PC-3 (cell line): ENCODE results near the gene RBM26. TPM values are rescaled to one million over a fixed set of nuclear protein-coding genes. Genes with fewer than 3 reads are reported as not detected.

ENCODE experiments used
- ATAC-seq: fragments of 200-7000 bp; cut with Tn5 transposase; 2 replicates; pipeline ENCODE4 v1.9.1; 2020; ENCODE audit warnings: mild to moderate bottlenecking, moderate library complexity
- BruUV-seq: library from RNA; stranded (reverse); fragments of 400-500 nt; replicated peaks from 2 replicates; lab custom pipeline; 2021; lab: Mats Ljungman, UMichigan
- CTCF ChIA-PET: fragments of 300-600 bp; sonication (Branson Sonifier 250); formaldehyde crosslinking; loops from one replicate; lab custom pipeline; 2022; ENCODE audit warnings: antibody characterized with exemption; lab: Charles Lee
- POLR2A ChIA-PET: fragments of 300-600 bp; sonication (Branson Sonifier 250); formaldehyde crosslinking; loops from one replicate; lab custom pipeline; 2022; ENCODE audit warnings: antibody characterized with exemption; ENCODE audit not compliant: unreplicated experiment; lab: Charles Lee
- DNase-seq: peaks from one replicate; pipeline ENCODE4 v3.0.0-alpha.2; 2015
- H2AFZ ChIP-seq: fragments of 300-600 bp; sonication (generic); 2 replicates; pipeline ENCODE4 v1.6.0; 2016; ENCODE audit warnings: antibody characterized with exemption, low read length
- H3F3A ChIP-seq: fragments of 300-600 bp; sonication (generic); one replicate; pipeline ENCODE4 v1.6.0; 2017; ENCODE audit warnings: antibody characterized with exemption, low read length, control low read depth, mild to moderate bottlenecking; ENCODE audit not compliant: unreplicated experiment
- H3K27ac ChIP-seq: fragments of 300-600 bp; sonication (generic); 2 replicates; pipeline ENCODE4 v1.5.1; 2016; ENCODE audit warnings: mild to moderate bottlenecking, low read length
- H3K27me3 ChIP-seq: fragments of 300-600 bp; sonication (generic); 2 replicates; pipeline ENCODE4 v1.6.1; 2016; ENCODE audit warnings: low read length, mixed read lengths
- H3K36me3 ChIP-seq: fragments of 300-600 bp; sonication (generic); 2 replicates; pipeline ENCODE4 v1.6.1; 2016; ENCODE audit warnings: low read depth, mixed run types, low read length, mixed read lengths
- H3K4me1 ChIP-seq: fragments of 300-600 bp; sonication (generic); 2 replicates; pipeline ENCODE4 v1.5.1; 2016; ENCODE audit warnings: low read length; ENCODE audit not compliant: insufficient read depth
- H3K4me2 ChIP-seq: fragments of 300-600 bp; sonication (generic); 2 replicates; pipeline ENCODE4 v1.6.0; 2016; ENCODE audit warnings: low read length
- H3K4me3 ChIP-seq: fragments of 300-600 bp; sonication (generic); 2 replicates; pipeline ENCODE4 v1.5.1; 2016; ENCODE audit warnings: mild to moderate bottlenecking, low read length, mixed read lengths
- H3K79me2 ChIP-seq: fragments of 300-600 bp; sonication (generic); 2 replicates; pipeline ENCODE4 v1.6.1; 2017; ENCODE audit warnings: low read length, mixed read lengths
- H3K9ac ChIP-seq: fragments of 300-600 bp; sonication (generic); 2 replicates; pipeline ENCODE4 v1.6.0; 2016; ENCODE audit warnings: mild to moderate bottlenecking, low read length
- H3K9me2 ChIP-seq: fragments of 300-600 bp; sonication (generic); replicated peaks from 2 replicates; pipeline ENCODE4 v1.6.1; 2016; ENCODE audit warnings: mixed run types, low read length, mixed read lengths
- H3K9me3 ChIP-seq: fragments of 300-600 bp; sonication (generic); 2 replicates; pipeline ENCODE4 v1.6.1; 2016; ENCODE audit warnings: low read length, mixed read lengths
- H4K20me1 ChIP-seq: fragments of 300-600 bp; sonication (generic); 2 replicates; pipeline ENCODE4 v1.6.1; 2016; ENCODE audit warnings: low read length, mixed read lengths
- EZH2 ChIP-seq: fragments of 300-600 bp; sonication (generic); IDR thresholded peaks from one replicate; pipeline ENCODE4 v1.6.1; 2017; ENCODE audit warnings: antibody characterized with exemption, mild to moderate bottlenecking, low read length; ENCODE audit not compliant: unreplicated experiment
- EZH2phosphoT487 ChIP-seq: fragments of 300-600 bp; sonication (generic); IDR thresholded peaks from 2 replicates; pipeline ENCODE4 v1.6.1; 2018; ENCODE audit warnings: mild to moderate bottlenecking, antibody characterized with exemption, low read length, borderline replicate concordance
- intact Hi-C: fragments of 100-400 bp; cut with micrococcal nuclease; formaldehyde crosslinking; loops from 2 replicates; pipeline ENCODE4 v1.9.0; 2023
- total RNA-seq: library from RNA; depleted of rRNA; stranded (reverse); fragments of >200 nt; gene quantifications from 2 replicates; pipeline ENCODE4 v1.2.3, GENCODE V29; 2014
- TF ChIP-seq, protein P1 (sequence below): fragments of 300-600 bp; sonication (generic); conservative IDR thresholded peaks from 2 replicates; pipeline ENCODE4 v1.5.1; 2017; ENCODE audit warnings: antibody characterized with exemption, low read depth, mild to moderate bottlenecking, low read length

RBM26 gene
- total RNA-seq, 1 experiment from 2014 or later = 16.1 TPM

DNA sequence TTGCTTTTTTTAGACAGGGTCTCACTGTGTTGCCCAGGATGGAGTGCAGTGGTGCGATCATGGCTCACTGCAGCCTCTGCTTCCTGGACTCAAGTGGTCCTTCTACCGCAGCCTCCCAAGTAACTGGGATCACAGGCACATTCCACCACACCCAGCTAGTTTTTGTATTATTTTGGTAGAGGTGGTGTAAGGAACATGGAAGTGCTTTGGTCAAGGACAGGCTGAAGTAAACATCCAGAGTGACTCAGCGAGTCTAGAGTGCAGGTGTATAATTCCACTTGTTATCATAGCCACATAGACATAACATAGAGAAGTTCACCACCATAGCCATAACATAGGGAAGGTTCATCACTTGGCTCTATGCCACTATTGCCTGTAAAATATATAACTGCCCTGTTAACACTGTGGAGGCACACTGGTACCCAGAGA, 98.6 kb downstream of the RBM26 start:
- Histone ChIP-seq H3K27me3 (no peaks in the 10 kb centered on the region), H3K4me2 (no peak overlapping the region), H4K20me1 (no peaks in the 10 kb centered on the region), H3K9ac (no peak overlapping the region), H2AFZ (no peak overlapping the region), H3F3A (no peaks in the 10 kb centered on the region), H3K9me2 (no peaks in the 10 kb centered on the region), H3K4me3 (no peak overlapping the region), H3K27ac (no peak overlapping the region), H3K79me2 (no peaks in the 10 kb centered on the region), H3K4me1 (no peaks in the 10 kb centered on the region), H3K36me3 (no peaks in the 10 kb centered on the region), H3K9me3 (no peaks in the 10 kb centered on the region)
- TF ChIP-seq EZH2 = no peak
- no peak for TF ChIP-seq EZH2phosphoT487
- TF ChIP-seq, protein P1, sequence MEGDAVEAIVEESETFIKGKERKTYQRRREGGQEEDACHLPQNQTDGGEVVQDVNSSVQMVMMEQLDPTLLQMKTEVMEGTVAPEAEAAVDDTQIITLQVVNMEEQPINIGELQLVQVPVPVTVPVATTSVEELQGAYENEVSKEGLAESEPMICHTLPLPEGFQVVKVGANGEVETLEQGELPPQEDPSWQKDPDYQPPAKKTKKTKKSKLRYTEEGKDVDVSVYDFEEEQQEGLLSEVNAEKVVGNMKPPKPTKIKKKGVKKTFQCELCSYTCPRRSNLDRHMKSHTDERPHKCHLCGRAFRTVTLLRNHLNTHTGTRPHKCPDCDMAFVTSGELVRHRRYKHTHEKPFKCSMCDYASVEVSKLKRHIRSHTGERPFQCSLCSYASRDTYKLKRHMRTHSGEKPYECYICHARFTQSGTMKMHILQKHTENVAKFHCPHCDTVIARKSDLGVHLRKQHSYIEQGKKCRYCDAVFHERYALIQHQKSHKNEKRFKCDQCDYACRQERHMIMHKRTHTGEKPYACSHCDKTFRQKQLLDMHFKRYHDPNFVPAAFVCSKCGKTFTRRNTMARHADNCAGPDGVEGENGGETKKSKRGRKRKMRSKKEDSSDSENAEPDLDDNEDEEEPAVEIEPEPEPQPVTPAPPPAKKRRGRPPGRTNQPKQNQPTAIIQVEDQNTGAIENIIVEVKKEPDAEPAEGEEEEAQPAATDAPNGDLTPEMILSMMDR = no peak
- DNase-seq (no peak), ATAC-seq (peak; percentile 67)
- intact Hi-C loops = no loop called here
- POLR2A ChIA-PET = no interaction called here
- BruUV-seq = no TSS peak
- CTCF ChIA-PET = no interaction called here

DNA sequence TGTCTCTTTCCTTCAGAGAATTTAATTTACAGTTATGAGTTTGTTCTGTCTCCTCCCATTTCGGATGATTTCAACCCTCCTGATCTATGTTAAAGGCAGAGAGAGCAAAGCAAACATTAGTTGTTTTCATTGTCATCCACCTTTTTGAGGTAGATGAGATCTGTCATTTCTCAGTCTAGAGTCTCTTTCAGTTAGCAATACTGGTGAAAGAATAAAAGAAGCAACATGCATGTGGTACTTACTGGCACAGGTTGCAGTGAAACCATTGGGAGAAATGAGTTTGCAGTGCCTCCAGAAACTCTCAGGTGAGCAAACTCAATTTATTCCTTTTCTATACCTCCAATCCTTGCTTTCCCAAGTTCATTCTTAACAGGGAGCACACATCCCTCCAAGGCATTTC, 99.4 kb downstream of the RBM26 start:
- TF ChIP-seq EZH2phosphoT487 (no peak), EZH2 (no peak)
- TF ChIP-seq, protein P1 = no peak
- Histone ChIP-seq H3K4me1 (no peaks in the 10 kb centered on the region), H3K27me3 (no peaks in the 10 kb centered on the region), H3K9ac (no peak overlapping the region), H3K9me2 (no peaks in the 10 kb centered on the region), H3K27ac (no peak overlapping the region), H2AFZ (no peak overlapping the region), H4K20me1 (no peaks in the 10 kb centered on the region), H3K79me2 (no peaks in the 10 kb centered on the region), H3K9me3 (no peaks in the 10 kb centered on the region), H3K36me3 (no peaks in the 10 kb centered on the region), H3F3A (no peaks in the 10 kb centered on the region), H3K4me3 (no peak overlapping the region), H3K4me2 (no peak overlapping the region)
- POLR2A ChIA-PET = no interaction called here
- DNase-seq (no peak), ATAC-seq (no peak)
- BruUV-seq = no TSS peak
- CTCF ChIA-PET = no interaction called here
- intact Hi-C loops = no loop called here

DNA sequence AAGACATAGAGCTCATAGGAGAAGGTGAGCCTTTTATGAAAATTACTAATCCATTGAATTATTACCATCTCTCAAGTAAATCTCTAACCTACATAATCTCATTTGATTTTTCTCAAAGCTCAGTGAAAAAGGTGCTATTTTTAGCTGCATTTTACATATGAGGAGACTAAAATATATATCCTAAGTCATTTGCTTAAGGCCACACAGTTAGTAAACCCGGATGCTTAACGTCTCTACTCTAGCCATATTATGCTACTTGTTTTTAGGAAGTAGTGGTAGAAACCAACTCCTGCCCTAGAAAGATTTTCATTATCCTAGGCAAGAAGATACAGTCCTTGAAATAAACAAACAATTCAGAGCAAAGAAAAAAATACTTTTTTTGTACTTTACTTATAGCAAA, 108.9 kb downstream of the RBM26 start:
- Histone ChIP-seq H3K27me3 (no peaks in the 10 kb centered on the region), H3K4me1 (0 out of 2 replicates have a peak, but pooled peaks cover 3% of the 10 kb centered on the region), H3K36me3 (no peaks in the 10 kb centered on the region), H3K9me3 (no peaks in the 10 kb centered on the region), H3K4me2 (no peak overlapping the region), H3K9ac (no peak overlapping the region), H4K20me1 (no peaks in the 10 kb centered on the region), H3K4me3 (no peak overlapping the region), H3K79me2 (no peaks in the 10 kb centered on the region), H3K9me2 (no peaks in the 10 kb centered on the region), H3K27ac (no peak overlapping the region), H3F3A (no peaks in the 10 kb centered on the region), H2AFZ (no peak overlapping the region)
- DNase-seq (no peak), ATAC-seq (no peak)
- CTCF ChIA-PET = no interaction called here
- intact Hi-C loops = no loop called here
- POLR2A ChIA-PET = no interaction called here
- no peak for TF ChIP-seq EZH2
- no peak for TF ChIP-seq EZH2phosphoT487
- TF ChIP-seq, protein P1 = no peak
- BruUV-seq = no TSS peak
